Breast epithelium (tissue), 3 donors: ENCODE results near the gene TSPEAR.

Experiments
- POLR2A ChIP-seq: fragments of 450-650 bp; IDR thresholded peaks from one replicate; pipeline ENCODE4 v1.6.1; 2016; ENCODE audit warnings: antibody characterized with exemption, mild to moderate bottlenecking, moderate library complexity
- POLR2AphosphoS5 ChIP-seq, 3 donors: sonication (generic); formaldehyde crosslinking; IDR thresholded peaks; one replicate each; pipeline ENCODE4 v1.6.1; 2017; ENCODE audit warnings: antibody characterized with exemption in 3 of 3
- TF ChIP-seq, protein P1 (sequence below), 3 donors: fragments of 450-650 bp; IDR thresholded peaks; one replicate each; pipeline ENCODE4 v1.5.1; 2016 to 2017; ENCODE audit warnings: antibody characterized with exemption in 3 of 3, mild to moderate bottlenecking in 3 of 3, moderate library complexity in 3 of 3

DNA sequence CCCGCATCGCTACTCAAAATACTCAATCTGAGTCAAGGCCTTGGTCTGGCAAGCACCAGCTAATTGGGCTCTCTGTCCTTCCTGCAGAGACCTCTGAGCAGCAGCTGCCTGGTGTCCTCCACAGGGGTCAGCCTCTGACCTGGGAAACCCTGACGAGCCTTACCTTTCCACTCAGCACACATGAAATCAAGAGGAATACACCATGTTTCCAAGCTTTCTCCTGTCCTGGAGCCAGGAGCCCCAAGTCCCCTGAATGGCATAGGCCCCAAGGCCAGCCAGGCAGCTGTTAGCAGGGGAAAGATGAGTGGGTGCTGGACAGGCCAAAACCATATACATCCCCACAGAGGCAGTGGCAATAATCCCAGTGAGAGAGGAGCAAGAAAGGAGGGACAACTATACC lies 27.2 kb upstream of the TSPEAR start:
- no peak for TF ChIP-seq POLR2A
- TF ChIP-seq POLR2AphosphoS5 (IDR thresholded peaks at IDR 0.05), result no peak
- TF ChIP-seq, protein P1, sequence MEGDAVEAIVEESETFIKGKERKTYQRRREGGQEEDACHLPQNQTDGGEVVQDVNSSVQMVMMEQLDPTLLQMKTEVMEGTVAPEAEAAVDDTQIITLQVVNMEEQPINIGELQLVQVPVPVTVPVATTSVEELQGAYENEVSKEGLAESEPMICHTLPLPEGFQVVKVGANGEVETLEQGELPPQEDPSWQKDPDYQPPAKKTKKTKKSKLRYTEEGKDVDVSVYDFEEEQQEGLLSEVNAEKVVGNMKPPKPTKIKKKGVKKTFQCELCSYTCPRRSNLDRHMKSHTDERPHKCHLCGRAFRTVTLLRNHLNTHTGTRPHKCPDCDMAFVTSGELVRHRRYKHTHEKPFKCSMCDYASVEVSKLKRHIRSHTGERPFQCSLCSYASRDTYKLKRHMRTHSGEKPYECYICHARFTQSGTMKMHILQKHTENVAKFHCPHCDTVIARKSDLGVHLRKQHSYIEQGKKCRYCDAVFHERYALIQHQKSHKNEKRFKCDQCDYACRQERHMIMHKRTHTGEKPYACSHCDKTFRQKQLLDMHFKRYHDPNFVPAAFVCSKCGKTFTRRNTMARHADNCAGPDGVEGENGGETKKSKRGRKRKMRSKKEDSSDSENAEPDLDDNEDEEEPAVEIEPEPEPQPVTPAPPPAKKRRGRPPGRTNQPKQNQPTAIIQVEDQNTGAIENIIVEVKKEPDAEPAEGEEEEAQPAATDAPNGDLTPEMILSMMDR (IDR thresholded peaks at IDR 0.05), result no peak
